HG03039 (cell line): ENCODE data around the gene PIP5KL1.

Experiments used
- ATAC-seq: cut with Tn5 transposase; IDR thresholded peaks from one replicate; pipeline ENCODE4 v1.9.1; 2021; ENCODE audit warnings: mild to moderate bottlenecking, moderate library complexity; ENCODE audit not compliant: unreplicated experiment

Gene PIP5KL1

DNA sequence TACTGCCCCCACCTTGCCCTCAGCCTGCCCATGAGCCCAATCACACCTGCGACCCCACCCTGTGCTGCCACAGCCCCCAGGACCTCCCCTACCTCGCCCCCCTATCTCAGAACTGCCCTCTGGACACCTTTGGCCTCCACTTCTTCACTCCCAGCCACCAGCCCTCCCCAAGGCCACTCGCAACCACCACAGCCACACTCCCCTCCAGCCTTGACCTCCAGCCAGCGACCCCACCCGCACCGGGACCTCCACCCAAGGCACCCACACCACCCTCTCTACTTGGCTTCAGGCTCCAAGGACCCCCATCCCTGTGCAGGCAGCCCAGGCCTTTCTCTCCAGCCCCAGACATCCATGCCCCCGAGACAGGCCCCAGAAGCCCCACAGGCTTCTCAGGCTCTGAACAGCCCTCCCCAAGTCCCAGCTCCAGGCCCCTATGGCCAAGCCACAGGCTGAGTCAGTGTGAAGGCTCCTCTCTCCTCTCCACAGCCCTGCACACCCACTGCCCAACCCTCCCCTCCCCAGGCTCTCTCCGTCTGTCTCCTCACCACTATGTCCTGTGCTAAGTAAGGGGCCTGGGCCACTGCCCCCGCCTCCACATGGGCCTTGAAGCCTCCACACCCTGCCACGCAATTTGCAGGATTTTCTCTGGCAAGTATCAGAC lies 55.1 kb downstream of the PIP5KL1 start:
- ATAC-seq = no peak

DNA sequence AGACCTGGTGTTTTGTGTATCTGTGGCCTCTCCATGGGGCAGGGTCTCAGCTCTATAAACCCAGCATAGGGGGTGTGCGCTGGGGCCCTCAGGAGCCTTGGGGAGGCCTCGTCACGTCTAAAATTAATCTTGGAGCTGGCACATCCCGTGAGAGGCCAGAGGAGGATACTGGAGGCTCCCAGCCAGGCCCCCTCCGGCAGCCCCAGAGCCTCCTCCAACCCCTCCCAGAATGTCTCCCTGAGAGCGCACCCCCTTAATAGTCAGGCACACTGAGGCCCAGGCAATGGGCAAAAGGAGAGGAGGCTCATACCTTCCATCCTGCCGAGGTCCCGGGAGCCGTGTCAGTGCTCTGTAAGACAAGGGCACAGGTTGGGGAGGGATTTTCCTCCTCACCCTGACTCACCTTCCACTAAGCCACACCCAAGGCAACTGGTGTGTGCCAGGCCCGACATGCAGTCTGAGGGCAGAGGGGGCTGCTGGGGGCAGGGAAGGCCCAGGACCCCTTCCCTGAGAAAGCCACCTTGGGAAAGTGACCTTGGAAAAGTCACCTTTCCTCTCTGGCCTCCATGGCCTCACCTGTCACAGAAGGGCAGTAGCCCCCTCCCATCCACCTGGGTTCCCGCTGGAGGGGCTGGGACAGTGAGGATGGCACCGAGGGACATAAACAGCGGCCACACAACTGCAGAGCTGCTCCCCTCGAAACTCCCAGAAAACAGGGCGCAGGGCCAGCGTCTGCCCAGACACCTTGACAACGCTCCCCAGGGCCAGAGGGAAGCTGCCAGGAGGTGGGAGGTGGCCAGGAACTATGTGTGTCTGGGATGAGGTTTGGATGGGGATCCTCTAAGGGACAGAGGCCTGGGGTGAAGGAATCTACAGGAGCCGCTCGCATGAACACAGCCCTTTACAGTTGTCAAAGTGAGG lies 56.0 kb downstream of the PIP5KL1 start:
- no peak for ATAC-seq

DNA sequence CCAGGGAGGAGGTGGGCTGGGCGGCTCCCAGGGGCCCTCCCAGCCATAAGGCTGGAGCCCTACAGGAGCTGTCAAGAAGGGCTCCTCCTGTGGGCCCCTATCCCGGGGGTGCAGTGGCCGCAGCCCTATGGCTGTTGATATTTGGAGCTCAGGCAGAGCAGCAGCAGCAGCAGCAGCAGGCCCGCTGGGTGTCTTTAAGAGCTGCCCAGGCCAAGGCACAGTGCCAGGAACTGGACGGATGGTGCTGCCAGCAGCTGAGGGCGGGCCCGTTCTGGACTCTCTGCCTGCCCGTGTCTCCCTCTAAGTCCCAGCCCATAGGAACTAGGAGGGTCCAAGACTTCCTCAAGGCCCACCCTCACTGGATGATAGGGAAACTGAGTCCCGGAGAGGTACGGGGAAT lies 56.7 kb downstream of the PIP5KL1 start:
- no peak for ATAC-seq

GRCh38 chr9:127873223-127873691 lies 57.3 kb downstream of the PIP5KL1 start:
- no peak for ATAC-seq

DNA sequence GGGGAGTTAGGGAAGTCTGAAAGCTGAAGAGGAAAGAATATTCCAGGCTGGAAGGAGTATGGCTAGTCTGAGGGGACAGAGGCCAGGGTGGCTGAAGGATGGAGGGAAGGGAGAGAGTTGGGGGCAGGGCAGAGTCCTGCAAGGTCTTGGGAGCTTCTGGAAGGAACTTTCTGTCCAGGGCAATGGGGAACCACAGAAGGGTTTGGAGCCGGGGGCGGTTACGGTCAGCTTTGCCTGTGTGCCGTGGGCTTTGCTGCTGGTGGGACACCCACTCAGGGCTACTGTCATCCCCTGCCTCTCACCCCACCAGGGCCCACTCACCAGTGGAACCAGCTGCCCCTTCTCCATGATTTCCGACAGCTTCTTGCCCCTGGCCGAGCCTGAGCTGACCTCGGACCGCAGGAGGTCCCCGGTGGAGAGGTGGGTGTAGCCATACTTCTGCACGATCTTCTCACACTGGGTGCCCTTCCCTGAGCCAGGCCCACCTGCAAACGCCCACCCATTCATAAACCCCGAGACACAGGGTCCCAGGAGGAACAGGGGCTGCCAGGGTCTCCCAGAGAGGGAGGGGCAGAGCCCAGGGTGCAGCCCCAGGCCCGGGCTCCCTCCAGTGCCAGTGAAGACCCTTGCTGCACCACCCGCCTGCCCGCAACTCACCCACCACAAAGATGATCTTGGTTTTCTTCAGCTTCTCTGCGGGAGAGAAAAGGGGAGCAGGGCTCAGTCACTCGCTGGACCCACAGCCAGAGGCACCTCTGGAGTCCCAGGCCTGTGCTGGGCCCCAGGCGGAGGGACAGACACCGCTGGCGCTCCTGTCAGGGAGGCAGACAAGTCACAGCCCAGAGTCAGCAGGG lies 58.0 kb downstream of the PIP5KL1 start:
- no peak for ATAC-seq

DNA sequence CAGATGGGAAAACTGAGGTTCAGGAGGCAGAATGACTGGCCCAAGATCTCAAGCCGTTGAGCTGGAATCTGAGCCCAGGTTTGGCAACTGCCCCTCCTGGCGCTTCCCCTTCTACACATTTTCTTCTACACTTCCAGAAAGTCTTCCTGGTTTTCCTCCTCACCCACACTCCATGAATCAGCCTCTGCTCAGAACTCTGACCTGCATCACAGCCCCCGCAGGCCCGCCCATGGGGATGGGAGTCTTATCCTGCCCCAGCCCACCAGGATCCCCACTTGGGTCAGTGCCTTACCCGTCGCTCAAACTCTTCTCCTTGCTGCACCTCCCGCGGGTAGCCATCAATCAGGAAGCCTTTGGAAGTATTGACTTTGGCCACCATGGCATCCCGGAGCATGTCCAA lies 59.0 kb downstream of the PIP5KL1 start:
- ATAC-seq = no peak

GRCh38 chr9:127870887-127871286 lies 59.7 kb downstream of the PIP5KL1 start:
- no peak for ATAC-seq
